Upper lobe of right lung (tissue), 1 donor: Measurements from ENCODE around the gene HSPBP1. TPM values are rescaled to one million over a fixed set of nuclear protein-coding genes. Genes with fewer than 3 reads are reported as not detected.
"Not testable (repeated sequence)": the region's sequence is repeated elsewhere in the genome, so short reads cannot be mapped to it uniquely, and the experiment has no call there.

Source experiments
- ATAC-seq: fragments of 200-7000 bp; cut with Tn5 transposase; one replicate; pipeline ENCODE4 v1.9.1; 2020; ENCODE audit warnings: mild to moderate bottlenecking, moderate library complexity
- DNase-seq: peaks from one replicate; pipeline ENCODE4 v3.0.0-alpha.2; 2020
- H3K27ac ChIP-seq: fragments of 200-600 bp; one replicate; pipeline ENCODE4 v1.8.0; 2022
- H3K27me3 ChIP-seq: fragments of 200-600 bp; one replicate; pipeline ENCODE4 v1.8.0; 2022; ENCODE audit warnings: mild to moderate bottlenecking
- H3K36me3 ChIP-seq: fragments of 200-600 bp; one replicate; pipeline ENCODE4 v1.8.0; 2022
- H3K4me1 ChIP-seq: fragments of 200-600 bp; one replicate; pipeline ENCODE4 v1.8.0; 2022
- H3K4me3 ChIP-seq: fragments of 200-600 bp; one replicate; pipeline ENCODE4 v1.8.0; 2022; ENCODE audit warnings: mild to moderate bottlenecking
- H3K9me3 ChIP-seq: fragments of 200-600 bp; one replicate; pipeline ENCODE4 v1.8.0; 2022
- intact Hi-C: fragments of 100-400 bp; cut with DNase I; formaldehyde crosslinking; loops from one replicate; pipeline ENCODE4 v1.11.0; 2022
- total RNA-seq: library from RNA; stranded (reverse); fragmentation: NEBNext Ultra II Directional; extraction: Animal tissue kit (Norgen Biotek cat#: 25700); gene quantifications from one replicate; pipeline ENCODE4 v1.2.1, GENCODE V29; 2021
- TF ChIP-seq, protein P1 (sequence below): fragments of 200-600 bp; IDR thresholded peaks from one replicate; pipeline ENCODE4 v1.8.0; 2022; ENCODE audit warnings: antibody characterized with exemption
- donor health status: DM: no; HTN: yes; CAD: no; lungs with severe emphysema.

The HSPBP1 gene
- total RNA-seq, 1 donor from 2014 or later = 19.7 TPM

DNA sequence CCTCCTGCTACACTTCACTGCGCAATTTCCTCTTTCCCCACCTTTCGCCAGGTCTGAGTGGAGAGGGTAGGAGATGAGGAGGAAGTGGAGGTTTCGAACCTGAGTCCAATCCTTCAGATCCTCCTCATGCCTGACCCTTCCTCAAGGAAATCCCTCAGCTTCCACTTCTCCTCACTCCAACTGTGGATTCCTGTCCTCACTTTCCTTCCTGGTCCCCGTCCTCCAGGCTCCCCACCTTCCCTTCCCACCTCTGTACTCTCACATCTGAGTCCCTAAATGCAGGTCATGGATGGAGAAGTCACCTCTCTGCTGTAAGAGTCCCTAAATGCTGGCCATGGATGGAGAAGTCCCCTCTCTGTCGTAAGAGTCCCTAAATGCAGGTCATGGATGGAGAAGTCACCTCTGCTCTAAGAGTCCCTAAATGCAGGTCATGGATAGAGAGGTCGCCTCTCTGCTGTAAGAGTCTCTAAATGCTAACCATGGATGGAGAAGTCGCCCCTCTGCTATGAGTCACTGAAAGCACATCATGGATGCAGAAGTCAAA, 54.4 kb downstream of the HSPBP1 start:
- Histone ChIP-seq H3K36me3 (peaks cover 27% of the 10 kb centered on the region), H3K9me3 (no peaks in the 10 kb centered on the region), H3K4me1 (no peaks in the 10 kb centered on the region), H3K27me3 (no peaks in the 10 kb centered on the region), H3K27ac (no peak overlapping the region), H3K4me3 (no peak overlapping the region)
- intact Hi-C loops = no loop called here
- DNase-seq (no peak), ATAC-seq (no peak)
- TF ChIP-seq, protein P1, sequence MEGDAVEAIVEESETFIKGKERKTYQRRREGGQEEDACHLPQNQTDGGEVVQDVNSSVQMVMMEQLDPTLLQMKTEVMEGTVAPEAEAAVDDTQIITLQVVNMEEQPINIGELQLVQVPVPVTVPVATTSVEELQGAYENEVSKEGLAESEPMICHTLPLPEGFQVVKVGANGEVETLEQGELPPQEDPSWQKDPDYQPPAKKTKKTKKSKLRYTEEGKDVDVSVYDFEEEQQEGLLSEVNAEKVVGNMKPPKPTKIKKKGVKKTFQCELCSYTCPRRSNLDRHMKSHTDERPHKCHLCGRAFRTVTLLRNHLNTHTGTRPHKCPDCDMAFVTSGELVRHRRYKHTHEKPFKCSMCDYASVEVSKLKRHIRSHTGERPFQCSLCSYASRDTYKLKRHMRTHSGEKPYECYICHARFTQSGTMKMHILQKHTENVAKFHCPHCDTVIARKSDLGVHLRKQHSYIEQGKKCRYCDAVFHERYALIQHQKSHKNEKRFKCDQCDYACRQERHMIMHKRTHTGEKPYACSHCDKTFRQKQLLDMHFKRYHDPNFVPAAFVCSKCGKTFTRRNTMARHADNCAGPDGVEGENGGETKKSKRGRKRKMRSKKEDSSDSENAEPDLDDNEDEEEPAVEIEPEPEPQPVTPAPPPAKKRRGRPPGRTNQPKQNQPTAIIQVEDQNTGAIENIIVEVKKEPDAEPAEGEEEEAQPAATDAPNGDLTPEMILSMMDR = no peak

DNA sequence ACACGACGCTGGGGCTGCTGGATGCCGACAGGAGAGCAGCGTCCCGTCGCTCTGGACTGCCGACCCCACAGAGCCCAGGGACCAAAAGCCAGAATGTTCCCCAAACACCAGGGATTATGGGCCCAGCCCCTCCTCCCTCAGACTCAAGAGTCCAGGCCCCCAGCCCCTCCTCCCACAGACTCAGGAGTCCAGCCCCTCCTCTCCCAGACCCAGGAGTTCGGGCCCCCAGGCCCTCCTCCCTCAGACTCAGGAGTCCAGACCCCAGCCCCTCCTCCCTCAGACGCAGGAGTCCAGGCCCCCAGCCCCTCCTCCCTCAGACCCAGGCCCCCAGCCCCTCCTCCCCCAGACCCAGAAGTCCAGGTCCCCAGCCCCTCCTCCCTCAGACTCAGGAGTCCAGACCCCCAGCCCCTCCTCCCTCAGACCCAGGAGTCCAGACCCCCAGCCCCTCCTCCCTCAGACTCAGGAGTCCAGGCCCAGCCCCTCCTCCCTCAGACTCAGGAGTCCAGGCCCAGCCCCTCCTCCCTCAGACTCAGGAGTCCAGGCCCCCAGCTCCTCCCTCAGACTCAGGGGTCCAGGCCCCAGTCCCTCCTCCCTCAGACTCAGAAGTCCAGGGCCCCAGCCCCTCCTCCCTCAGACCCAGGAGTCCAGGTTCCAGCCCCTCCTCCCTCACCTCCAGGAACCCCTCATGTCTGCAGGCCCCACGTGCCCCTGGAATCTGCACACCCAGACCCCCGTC, 55.1 kb downstream of the HSPBP1 start:
- DNase-seq = not testable (repeated sequence)

DNA sequence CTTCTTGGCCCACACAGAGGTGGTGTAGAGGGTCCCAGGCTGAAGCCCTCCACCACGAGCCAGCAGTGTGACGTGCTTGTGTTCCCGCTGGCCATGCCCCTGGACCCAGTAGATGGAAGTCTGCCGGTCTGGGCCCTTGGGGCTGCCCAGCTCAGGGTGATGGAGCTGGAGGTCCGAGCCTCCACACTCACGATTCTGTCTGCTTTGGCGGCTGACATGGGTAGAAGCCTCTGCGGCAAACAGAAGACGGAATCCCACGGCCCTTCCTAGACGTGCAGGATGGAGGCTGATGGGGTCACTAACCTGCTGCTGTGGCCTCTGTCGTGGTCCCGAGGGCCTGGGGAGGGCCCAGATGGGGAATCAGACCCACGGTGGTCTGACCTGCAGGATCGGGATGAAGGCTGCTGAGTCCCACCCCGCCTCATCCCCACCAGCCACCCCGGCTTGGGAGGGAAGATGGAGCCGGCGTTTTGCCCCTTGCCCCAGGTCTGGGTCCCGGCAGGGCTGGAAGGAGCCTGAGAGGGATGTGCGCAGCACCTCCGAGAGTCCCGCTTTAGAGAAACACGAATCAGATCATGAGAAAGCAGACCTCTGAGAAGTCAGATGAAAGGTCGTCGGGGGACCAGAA, 55.8 kb downstream of the HSPBP1 start:
- Histone ChIP-seq H3K27me3 (no peaks in the 10 kb centered on the region), H3K4me1 (no peaks in the 10 kb centered on the region), H3K27ac (no peak overlapping the region), H3K9me3 (no peaks in the 10 kb centered on the region), H3K4me3 (no peak overlapping the region), H3K36me3 (peaks cover 14% of the 10 kb centered on the region)
- ATAC-seq (no peak), DNase-seq (peak; percentile 53)
- TF ChIP-seq, protein P1 = no peak
- intact Hi-C loops = no loop called here

More for the DNA sequence above, 55.1 kb downstream of the HSPBP1 start:
- H3K9me3 ChIP-seq, ATAC-seq, H3K27ac ChIP-seq, H3K27me3 ChIP-seq, intact Hi-C loops, H3K4me3 ChIP-seq, H3K4me1 ChIP-seq: not testable (repeated sequence)
- H3K36me3 ChIP-seq = peaks cover 21% of the 10 kb centered on the region

DNA sequence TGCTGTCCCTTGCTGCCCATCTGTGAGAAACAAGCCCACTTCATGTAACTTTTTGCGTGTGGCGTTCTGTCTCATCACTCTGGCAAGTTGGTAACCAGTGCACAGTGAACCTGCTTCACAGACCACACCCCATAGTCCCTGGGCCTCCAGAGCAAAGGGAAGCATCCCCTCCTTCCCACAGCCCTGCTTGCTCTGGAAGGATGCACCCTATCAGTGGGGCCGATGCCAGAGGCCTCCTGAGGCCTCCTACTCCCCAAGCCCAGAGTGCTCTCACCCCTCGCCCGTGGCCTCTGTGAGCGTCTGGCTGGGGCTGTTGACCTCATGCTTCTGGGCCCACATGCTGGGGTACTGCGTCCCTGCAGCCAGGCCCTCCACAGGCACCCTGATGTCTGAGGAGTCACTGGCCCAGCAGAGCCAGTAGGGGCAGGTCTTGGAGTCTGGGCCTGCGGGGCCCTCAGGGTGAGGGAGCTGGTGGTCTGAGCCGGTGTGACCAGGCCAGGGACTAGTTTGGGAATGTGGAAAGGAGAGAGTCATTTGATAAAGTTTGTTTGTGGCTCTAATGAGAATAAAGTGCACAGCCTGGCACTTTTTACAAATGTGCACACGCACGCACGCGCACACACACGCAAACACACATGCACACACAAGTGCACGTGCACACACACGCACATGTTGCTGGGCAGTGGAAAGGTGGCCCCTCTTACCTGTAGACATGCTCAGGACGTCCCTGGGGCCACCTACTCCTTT, 56.4 kb downstream of the HSPBP1 start:
- Histone ChIP-seq H3K27me3 (no peaks in the 10 kb centered on the region), H3K36me3 (peaks cover 13% of the 10 kb centered on the region), H3K27ac (no peak overlapping the region), H3K4me3 (no peak overlapping the region), H3K9me3 (no peaks in the 10 kb centered on the region), H3K4me1 (no peaks in the 10 kb centered on the region)
- ATAC-seq = no peak
- TF ChIP-seq, protein P1 = no peak
- intact Hi-C loops = no loop called here
- peak; percentile 58 for DNase-seq

DNA sequence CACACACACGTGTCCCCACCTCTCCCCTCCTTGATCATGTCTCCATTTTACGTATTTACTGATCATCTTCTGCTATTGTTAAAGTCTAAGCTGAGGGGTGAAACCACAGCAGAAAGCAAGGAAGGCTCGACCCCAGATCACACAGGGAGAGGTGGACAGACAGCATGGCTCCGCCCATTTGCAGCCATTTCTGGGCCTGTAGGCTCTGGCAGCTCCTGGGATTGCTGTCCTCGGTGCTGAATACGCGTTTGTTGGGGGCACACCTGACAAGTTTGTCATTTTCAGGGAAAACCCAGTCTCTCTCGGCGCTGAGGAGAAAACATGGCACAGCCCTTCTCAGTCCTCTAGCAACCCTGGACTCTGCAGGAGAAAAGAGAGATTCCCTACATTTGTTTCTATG, 59.4 kb downstream of the HSPBP1 start:
- Histone ChIP-seq H3K27me3 (no peaks in the 10 kb centered on the region), H3K36me3 (no peaks in the 10 kb centered on the region), H3K9me3 (no peaks in the 10 kb centered on the region), H3K27ac (no peak overlapping the region), H3K4me1 (peaks cover 13% of the 10 kb centered on the region), H3K4me3 (no peak overlapping the region)
- no peak for DNase-seq
- intact Hi-C loops = no loop called here
- TF ChIP-seq, protein P1 = no peak
- ATAC-seq = no peak
